Mucosa of rectum (tissue), 2 donors: Measurements from ENCODE around the gene HCN3.
A peak's percentile ranks its signal among the peaks of the same experiment; 100 is the strongest.
"Not testable (repeated sequence)": the region's sequence is repeated elsewhere in the genome, so short reads cannot be mapped to it uniquely, and the experiment has no call there.

Source experiments
- H3K27ac ChIP-seq, 2 donors: one replicate each; pipeline ENCODE4 v1.7.0; 2013; ENCODE audit warnings: inconsistent platforms in 2 of 2, low read depth in 2 of 2, low read length in 2 of 2
- H3K27me3 ChIP-seq, 2 donors: one replicate each; pipeline ENCODE4 v1.7.0; 2013; ENCODE audit warnings: low read length in 2 of 2; ENCODE audit not compliant: control insufficient read depth in 2 of 2, insufficient read depth in 2 of 2
- H3K36me3 ChIP-seq, 2 donors: one replicate each; pipeline ENCODE4 v1.7.0; 2013; ENCODE audit warnings: low read length in 2 of 2; ENCODE audit not compliant: control insufficient read depth in 2 of 2, insufficient read depth in 2 of 2
- H3K4me1 ChIP-seq, 2 donors: one replicate each; pipeline ENCODE4 v1.7.0; 2013; ENCODE audit warnings: low read length in 2 of 2, mild to moderate bottlenecking in 1 of 2; ENCODE audit not compliant: control insufficient read depth in 2 of 2, insufficient read depth in 2 of 2
- H3K4me3 ChIP-seq, 2 donors: one replicate each; pipeline ENCODE4 v1.7.0; 2013; ENCODE audit warnings: low read length in 2 of 2
- H3K9ac ChIP-seq, 2 donors: one replicate each; pipeline ENCODE4 v1.7.0; 2013; ENCODE audit warnings: low read length in 2 of 2, low read depth in 1 of 2, mild to moderate bottlenecking in 1 of 2
- H3K9me3 ChIP-seq, 2 donors: one replicate each; pipeline ENCODE4 v1.7.0; 2013; ENCODE audit warnings: low read length in 2 of 2; ENCODE audit not compliant: control insufficient read depth in 2 of 2
- donor health status: healthy.
- donor health status: Normal muscosa, but diverticular disease.

The HCN3 gene

DNA sequence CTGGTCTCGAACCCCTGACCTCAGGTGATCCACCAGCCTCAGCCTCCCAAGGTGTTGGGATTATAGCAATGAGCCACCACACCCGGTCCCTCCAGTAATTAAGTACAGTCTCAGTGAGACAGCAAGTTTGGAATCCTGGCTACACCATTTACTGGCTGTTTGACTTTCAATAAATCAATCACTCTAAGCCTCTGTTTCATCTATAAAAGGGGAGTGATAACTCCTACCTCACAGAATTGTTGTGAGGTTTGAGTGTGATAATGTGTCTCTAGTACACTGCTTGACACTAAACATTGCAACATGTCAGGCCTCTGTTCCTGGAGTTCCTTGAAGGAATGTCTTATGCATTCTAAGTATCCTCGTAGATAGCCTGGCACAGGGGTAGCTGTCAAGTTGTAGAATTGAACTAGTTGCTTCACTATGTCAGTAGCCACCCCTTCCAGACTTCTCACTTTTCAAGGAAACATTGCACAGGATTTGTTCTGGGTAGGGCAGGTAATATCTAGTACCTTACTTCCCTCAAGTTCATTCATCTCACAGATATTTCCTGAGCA lies 34.4 kb upstream of the HCN3 start:
- H3K9me3 ChIP-seq: no peaks in the 10 kb centered on the region
- peak overlapping the region in 1 of 2 donors; percentile 95 for H3K4me3 ChIP-seq
- H3K9ac ChIP-seq: no peak overlapping the region
- H3K27me3 ChIP-seq: no peaks in the 10 kb centered on the region
- peaks cover 1 to 4% of the 10 kb centered on the region in 2 donors for H3K36me3 ChIP-seq
- H3K27ac ChIP-seq: peak overlapping the region; percentile 90 to 92
- H3K4me1 ChIP-seq: peaks cover 24 to 26% of the 10 kb centered on the region in 2 donors

DNA sequence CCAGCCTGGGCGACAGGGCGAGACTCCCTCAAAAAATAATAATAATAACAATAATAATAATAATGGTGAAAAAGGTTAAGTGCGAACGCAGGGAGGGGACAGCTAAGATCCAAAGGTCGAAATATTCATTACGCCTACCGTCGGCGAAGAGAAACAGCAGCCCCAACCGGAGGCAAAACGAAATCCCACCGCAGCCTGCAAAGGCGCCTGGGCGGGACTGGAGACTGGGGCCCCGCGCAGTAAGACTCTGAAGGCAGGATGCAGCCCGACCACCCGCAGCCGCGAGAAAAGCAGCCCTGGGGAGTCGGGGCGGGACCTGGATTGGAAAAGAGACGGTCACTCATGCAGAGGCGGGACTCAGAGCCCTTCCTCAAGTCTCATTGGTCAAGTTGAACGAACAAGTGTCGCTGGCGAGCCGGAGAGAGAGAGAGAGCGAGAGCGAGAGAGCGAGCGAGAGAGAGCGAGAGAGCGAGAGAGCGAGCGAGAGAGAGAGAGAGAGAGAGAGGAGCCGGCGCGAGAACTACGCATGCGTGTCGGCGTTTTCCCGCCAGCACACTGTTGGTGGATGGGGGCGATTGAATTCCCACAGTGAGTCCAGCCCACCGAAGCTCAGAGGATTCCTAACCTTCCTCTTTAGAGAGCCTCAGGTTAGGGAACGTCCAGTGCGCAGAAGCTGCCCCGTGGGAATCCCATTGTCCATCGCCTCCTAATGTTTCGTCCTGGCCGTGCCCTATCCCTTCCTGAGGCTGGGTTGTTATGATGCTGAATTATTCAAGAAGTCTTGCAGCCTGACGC lies 32.7 kb upstream of the HCN3 start:
- Histone ChIP-seq H3K27ac (peak overlapping the region; percentile 90 to 92), H3K4me1 (peaks cover 24 to 26% of the 10 kb centered on the region in 2 donors), H3K9me3 (no peaks in the 10 kb centered on the region), H3K9ac (peak overlapping the region; percentile 81 to 84), H3K4me3 (peak overlapping the region; percentile 83 to 95), H3K27me3 (no peaks in the 10 kb centered on the region), H3K36me3 (no peaks in the 10 kb centered on the region)

DNA sequence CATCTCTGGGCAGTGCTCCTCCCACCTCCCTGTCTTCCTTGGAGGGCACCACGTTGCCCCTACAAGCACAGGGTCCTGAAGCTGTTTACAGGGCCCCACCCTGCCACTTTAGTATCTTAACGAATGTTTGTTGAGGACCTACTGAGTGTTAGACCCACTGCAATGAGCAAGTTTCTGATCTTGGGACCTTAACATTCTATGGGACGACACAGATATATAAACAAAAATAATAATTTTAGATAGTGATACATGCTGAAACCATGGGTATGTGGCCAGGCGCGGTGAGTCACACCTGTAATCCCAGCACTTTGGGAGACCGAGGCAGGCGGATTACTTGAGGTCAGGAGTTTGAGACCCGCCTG lies 32.1 kb upstream of the HCN3 start:
- Histone ChIP-seq H3K36me3 (no peaks in the 10 kb centered on the region), H3K9me3 (no peaks in the 10 kb centered on the region), H3K27ac (peak overlapping the region; percentile 90 to 92), H3K4me1 (peaks cover 24 to 26% of the 10 kb centered on the region in 2 donors), H3K9ac (peak overlapping the region; percentile 81 to 84), H3K4me3 (peak overlapping the region; percentile 83 to 95), H3K27me3 (no peaks in the 10 kb centered on the region)

DNA sequence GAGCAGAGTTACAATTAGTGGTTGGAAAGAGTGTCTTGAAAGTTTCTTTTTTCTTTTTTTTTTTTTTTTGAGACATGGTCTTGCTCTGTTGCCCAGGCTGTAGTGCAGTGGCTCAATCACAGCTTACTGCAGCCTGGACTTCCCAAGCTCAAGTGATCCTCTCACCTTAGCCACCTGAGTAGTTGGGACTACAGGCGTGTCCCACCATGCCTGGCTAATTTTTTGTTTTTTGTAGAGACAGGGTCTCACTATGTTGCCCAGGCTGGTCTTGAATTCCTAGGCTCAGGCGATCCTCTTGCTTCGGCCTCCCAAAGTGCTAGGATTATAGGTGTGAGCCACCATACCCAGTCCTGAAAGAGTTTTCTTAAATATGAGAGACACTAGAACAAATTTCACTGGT lies 30.5 kb upstream of the HCN3 start:
- H3K4me3 ChIP-seq, H3K36me3 ChIP-seq, H3K27me3 ChIP-seq, H3K9me3 ChIP-seq, H3K27ac ChIP-seq, H3K9ac ChIP-seq: not testable (repeated sequence)
- H3K4me1 ChIP-seq: peaks cover 21% of the 10 kb centered on the region in 2 donors

DNA sequence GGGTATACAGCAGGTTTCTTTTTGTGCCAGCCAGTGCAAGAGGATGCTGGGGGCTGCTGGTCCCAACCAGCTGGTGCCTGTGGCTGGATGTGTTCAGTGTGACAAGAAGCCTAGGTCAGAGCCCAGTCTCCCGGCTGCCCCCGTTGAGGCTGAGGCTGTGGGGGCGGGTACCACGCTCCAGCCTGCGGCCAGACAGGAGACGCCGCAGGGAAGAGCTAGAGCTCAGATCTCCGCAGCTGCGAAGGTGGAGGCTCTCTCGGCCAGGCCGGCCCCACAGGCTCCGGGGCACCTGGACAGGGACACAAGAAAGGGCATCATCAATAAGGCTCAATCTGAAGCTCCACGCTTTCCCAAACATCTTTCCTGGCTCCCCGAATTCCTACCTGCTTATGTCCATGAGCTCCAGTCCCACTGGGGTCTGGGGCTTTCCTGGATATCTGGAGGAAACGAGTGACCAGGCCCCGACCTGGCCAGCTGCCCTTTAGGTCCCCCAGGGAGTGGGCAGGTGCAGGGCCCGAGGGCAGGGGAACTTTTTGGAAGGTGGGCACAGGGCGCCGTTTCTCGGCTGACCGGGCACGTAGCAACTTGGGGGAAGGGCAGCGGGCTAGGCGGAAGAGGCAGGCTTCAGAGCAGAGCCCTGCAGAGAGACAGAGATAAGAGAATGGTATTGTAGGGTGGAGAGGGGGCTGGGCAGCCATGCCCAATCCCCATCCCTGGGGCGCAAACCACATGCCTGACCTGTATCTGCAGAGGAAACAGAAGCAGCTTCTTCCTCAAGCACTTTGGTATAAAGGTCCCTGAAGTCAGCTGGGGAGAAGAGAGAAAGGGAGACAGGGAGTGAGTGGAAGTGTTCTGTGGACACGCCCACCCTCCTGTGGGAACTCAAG lies 29.4 kb upstream of the HCN3 start:
- H3K9me3 ChIP-seq: no peaks in the 10 kb centered on the region
- peaks cover 17 to 18% of the 10 kb centered on the region in 2 donors for H3K4me1 ChIP-seq
- H3K36me3 ChIP-seq: no peaks in the 10 kb centered on the region
- H3K27me3 ChIP-seq: no peaks in the 10 kb centered on the region
- no peak overlapping the region for H3K4me3 ChIP-seq
- no peak overlapping the region for H3K27ac ChIP-seq
- no peak overlapping the region for H3K9ac ChIP-seq

DNA sequence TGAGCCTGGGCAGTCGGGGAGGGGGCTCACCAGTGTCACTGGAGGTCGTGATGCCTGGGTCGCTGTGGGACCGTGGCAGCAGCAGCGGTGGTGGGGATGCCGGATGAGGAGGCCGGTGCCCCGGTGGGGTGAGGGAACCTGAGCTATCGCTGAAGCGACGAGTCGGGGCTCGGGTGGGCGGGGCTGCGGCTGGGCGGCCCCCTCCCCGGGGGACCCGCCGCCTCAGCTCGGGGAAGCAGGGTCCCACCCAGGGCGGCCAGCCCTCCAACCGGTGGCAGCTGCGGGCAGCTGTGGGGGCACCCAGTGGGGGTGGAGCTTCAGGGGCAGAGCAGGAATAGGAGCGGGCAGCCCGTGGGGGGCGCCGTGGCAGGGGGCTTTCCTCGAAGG lies 27.0 kb upstream of the HCN3 start:
- Histone ChIP-seq H3K36me3 (no peaks in the 10 kb centered on the region), H3K4me1 (peaks cover 10 to 21% of the 10 kb centered on the region in 2 donors), H3K4me3 (peak overlapping the region; percentile 25 to 67), H3K9me3 (no peaks in the 10 kb centered on the region), H3K9ac (peak overlapping the region; percentile 65 to 66), H3K27ac (peak overlapping the region in 1 of 2 donors; percentile 23), H3K27me3 (no peaks in the 10 kb centered on the region)

DNA sequence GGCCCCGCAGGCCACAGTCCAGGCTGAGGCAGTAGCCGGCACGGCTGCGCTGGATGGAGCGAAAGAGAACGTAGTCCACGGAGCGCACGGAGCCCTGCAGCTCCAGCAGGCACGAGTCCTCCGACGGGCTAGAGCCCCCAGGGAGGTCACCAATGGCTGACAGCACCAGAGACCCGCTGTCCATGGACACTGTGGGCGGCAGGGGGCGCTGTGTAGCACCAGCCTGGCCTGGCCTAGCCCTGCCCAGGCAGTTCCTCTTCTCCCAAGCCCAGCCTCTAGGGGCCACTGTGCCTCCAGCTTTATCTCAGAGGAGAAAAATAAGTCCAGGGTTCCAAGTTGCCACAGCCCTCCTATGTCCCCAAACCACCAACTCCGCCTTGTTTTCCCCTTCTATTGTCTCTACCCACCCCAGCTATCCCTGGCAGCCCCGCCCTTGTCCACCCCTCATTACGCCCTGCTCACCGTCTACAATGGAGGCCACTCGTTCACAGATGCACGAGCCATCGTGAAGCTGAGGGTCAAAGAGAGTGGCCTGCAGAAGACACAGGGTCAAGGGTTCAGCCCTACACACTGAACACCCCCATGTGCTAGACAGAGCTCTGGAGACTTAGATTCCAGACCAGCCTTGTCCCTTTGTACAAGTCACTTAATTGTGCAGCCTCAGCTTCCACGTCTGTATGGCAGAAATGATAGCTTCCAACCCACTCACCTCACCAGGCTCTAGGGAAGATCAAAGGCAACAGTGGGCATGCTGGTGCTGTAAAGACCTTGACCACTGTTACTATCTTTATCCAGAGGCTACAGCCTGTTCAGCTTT lies 26.4 kb upstream of the HCN3 start:
- Histone ChIP-seq H3K4me3 (peak overlapping the region; percentile 25 to 67), H3K27me3 (no peaks in the 10 kb centered on the region), H3K9me3 (no peaks in the 10 kb centered on the region), H3K27ac (peak overlapping the region in 1 of 2 donors; percentile 38), H3K9ac (peak overlapping the region; percentile 65 to 66), H3K36me3 (no peaks in the 10 kb centered on the region), H3K4me1 (peaks cover 10 to 20% of the 10 kb centered on the region in 2 donors)

DNA sequence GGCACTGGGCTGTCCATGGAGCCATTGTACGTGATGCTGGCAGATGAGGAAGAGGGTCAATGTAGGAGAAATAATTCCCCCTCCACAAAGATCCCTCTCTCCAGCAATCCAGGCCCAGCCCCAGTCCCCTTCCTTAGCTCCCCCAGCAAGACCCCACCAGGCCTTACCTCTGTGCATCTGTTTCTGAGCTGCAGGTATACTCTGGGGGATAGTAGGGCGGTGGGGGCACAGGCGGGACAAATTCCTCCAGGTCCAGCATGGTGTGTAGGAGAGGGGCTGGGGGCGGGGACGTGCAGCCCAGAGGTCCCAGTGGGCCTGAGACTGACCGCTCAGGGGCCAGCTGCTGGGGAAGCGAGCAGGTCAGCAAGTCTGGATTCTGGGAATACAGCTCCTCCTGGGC lies 25.7 kb upstream of the HCN3 start:
- Histone ChIP-seq H3K36me3 (peaks cover 0 to 2% of the 10 kb centered on the region in 2 donors), H3K27me3 (no peaks in the 10 kb centered on the region), H3K4me1 (peaks cover 13 to 20% of the 10 kb centered on the region in 2 donors), H3K27ac (no peak overlapping the region), H3K9ac (no peak overlapping the region), H3K9me3 (no peaks in the 10 kb centered on the region), H3K4me3 (peak overlapping the region in 1 of 2 donors; percentile 7)

DNA sequence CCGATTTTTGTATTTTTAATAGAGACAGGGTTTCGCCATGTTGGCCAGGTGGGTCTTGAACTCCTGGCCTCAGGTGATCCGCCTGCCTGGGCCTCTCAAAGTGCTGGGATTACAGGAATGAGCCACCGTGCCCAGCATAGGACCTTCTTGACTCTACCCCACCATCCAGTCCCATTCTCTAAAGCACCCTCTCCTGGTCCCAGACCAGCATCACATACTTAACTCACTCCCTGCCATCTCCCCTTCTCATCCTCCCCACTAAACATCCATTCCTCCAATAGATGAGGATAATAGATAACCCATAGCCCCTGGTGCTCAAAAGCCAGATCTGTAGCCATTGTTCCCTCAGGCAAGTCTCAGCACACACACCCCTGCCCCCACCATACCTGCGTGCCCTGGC lies 24.1 kb upstream of the HCN3 start:
- Histone ChIP-seq H3K27ac (no peak overlapping the region), H3K9ac (no peak overlapping the region), H3K4me1 (peaks cover 13 to 20% of the 10 kb centered on the region in 2 donors)

More for the DNA sequence above, 24.1 kb upstream of the HCN3 start:
- H3K27me3 ChIP-seq: no peaks in the 10 kb centered on the region
- no peaks in the 10 kb centered on the region for H3K9me3 ChIP-seq
- H3K4me3 ChIP-seq: no peak overlapping the region
- H3K36me3 ChIP-seq: peaks cover 0 to 8% of the 10 kb centered on the region in 2 donors
